Activated T-cell treated with anti-CD3 and anti-CD28 coated beads, Interleukin-2, amount 50 U/mL, for 4 hours (primary cell): ENCODE results near the gene CST4. TPM values are rescaled to one million over a fixed set of nuclear protein-coding genes. Genes with fewer than 3 reads are reported as not detected.
"Not testable (repeated sequence)": the region's sequence is repeated elsewhere in the genome, so short reads cannot be mapped to it uniquely, and the experiment has no call there.

Experiments used
- ATAC-seq, 2 donors: fragments of 200-7000 bp; cut with Tn5 transposase; one replicate each; pipeline ENCODE4 v1.10.0; 2021
- DNase-seq: peaks from one replicate; pipeline ENCODE4 v3.0.0-alpha.2; 2020
- H3K27me3 Mint-ChIP-seq: one replicate; pipeline ENCODE4 v1.8.0; 2021; ENCODE audit warnings: low read depth, mixed read lengths
- H3K36me3 Mint-ChIP-seq: one replicate; pipeline ENCODE4 v1.8.0; 2022; ENCODE audit warnings: mixed read lengths; ENCODE audit not compliant: insufficient read depth
- H3K4me1 Mint-ChIP-seq: one replicate; pipeline ENCODE4 v1.8.0; 2021; ENCODE audit warnings: low read depth, mixed read lengths
- H3K4me3 Mint-ChIP-seq: one replicate; pipeline ENCODE4 v1.8.0; 2021; ENCODE audit warnings: mild to moderate bottlenecking, moderate library complexity, mixed read lengths
- H3K9me3 Mint-ChIP-seq: one replicate; pipeline ENCODE4 v1.8.0; 2021; ENCODE audit warnings: mixed read lengths
- total RNA-seq, 3 donors: library from RNA; stranded (reverse); gene quantifications; one replicate each; pipeline ENCODE4 v1.2.1, GENCODE V29; 2021

The CST4 gene, protein sequence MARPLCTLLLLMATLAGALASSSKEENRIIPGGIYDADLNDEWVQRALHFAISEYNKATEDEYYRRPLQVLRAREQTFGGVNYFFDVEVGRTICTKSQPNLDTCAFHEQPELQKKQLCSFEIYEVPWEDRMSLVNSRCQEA
- not detected for total RNA-seq

DNA sequence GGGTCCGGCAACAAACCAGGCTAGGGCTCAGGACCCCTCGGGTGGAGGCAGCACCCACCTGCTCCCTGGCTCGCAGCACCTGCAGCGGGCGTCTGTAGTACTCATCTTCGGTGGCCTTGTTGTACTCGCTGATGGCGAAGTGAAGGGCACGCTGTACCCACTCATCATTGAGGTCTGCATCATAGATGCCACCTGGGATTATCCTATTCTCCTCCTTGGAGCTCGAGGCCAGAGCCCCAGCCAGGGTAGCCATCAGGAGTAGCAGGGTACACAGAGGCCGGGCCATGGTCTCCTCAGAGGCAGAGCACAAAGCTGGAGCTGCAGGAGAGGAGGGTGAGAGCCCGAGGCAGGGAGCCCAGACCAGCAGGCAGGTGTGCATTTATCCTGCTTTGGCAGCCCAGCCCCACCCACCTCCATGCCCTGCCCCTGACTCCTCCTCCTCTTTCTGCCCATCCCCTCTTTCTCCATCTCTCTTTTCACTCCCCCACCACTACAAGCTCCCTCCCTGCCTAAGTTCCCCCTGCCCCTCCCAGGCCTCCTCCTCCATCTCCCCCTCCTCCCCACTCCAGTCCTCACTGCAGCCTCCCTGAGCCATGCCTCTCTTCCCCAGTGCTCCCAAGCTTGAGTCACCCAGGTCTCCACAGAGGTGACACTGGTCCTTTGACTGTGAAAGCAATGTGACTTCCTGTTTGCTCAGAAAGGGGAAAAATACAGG, at the start of gene CST4:
CST4 (minus strand) TSS at position 355 of the 715 bp plus-strand sequence; CDS start at position 286, 69 bp downstream.
- H3K4me3 Mint-ChIP-seq, result not testable (repeated sequence)

DNA sequence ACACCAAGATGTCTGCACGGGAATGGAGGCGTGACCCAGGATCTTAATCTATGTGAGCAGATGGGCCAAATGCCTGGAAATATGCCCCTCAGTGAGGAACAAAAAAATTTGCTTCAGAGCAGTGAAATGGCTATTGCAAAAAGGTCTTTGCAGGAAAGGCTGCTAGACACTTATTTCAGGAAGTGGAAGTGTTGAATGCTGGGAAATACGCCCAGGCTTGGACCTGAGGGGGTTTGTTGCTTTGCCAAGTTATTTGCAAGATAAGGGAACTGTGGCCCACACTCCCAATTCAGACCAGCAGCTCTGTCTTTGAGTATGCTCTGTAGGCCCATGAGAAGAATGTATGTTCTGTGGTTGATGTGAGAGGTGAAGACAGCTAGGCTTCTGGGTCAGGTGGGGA, 46.6 kb upstream of the CST4 start:
- H3K36me3 Mint-ChIP-seq, H3K9me3 Mint-ChIP-seq, DNase-seq, ATAC-seq, H3K4me1 Mint-ChIP-seq, H3K4me3 Mint-ChIP-seq: not testable (repeated sequence)
- H3K27me3 Mint-ChIP-seq, result peaks cover 13% of the 10 kb centered on the region

More for the DNA sequence above, at the start of gene CST4:
- H3K36me3 Mint-ChIP-seq, ATAC-seq, DNase-seq, H3K9me3 Mint-ChIP-seq, H3K4me1 Mint-ChIP-seq, H3K27me3 Mint-ChIP-seq: not testable (repeated sequence)

DNA sequence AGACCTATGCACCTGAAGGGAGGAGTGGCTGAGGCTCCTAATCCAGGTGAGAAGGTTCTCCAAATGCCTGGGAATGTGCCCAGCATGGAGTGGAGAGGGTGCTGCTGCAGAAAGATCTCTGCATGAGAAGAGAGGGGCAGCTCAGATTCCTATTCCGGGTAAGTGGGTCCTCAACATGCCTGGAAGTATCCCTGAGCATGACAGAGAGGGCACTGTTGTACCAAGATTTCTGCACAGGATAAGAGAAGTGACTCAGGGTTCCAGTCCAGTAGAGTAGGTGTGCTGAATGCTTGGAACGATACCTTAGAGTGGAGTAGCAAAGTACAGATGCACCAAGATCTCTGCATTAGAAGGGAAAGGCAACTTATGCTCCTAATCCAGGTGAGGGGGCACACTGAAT, 46.1 kb upstream of the CST4 start:
- not testable (repeated sequence) for DNase-seq, H3K9me3 Mint-ChIP-seq, ATAC-seq, H3K4me3 Mint-ChIP-seq, H3K4me1 Mint-ChIP-seq, H3K36me3 Mint-ChIP-seq
- peaks cover 13% of the 10 kb centered on the region for H3K27me3 Mint-ChIP-seq

DNA sequence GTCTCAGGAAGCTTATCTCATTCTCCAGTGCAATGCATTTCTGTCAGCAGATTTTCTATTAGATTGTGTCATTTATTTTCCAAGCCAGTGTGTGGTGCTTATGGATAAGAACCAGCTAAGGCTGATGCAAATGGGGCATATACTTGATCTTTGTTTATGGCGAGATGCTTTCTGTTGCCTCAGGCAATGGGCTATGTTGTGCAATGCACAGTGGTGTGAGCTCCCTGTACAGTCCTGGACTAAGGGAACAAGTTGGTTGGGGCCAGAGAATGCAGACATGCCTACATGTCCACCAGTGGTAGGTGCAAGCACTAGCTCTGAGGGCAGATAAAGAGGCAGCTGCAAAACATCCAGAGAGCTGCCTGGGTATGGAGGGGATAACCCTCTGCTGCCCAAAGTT, 45.6 kb upstream of the CST4 start:
- not testable (repeated sequence) for H3K4me3 Mint-ChIP-seq, DNase-seq, H3K9me3 Mint-ChIP-seq, H3K4me1 Mint-ChIP-seq, ATAC-seq, H3K36me3 Mint-ChIP-seq
- H3K27me3 Mint-ChIP-seq, result peaks cover 13% of the 10 kb centered on the region

DNA sequence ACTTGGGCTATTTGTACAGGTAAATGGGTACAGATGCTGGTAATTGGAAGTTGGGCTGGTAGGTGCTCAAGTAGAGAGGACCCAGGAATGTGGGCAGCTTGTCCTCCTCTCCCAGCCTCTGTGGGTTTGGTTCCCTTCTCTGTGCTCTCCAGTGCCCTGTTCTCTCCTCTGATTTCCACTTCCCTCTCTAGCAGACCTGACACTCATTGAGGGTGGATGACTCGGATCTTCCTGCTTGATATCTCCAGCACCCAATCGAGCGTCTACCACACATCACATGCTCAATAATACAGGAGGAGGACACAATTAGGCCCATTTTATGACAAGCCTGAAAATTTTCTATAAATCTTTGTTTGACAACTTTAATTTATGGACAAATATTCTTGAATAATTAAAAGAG, 38.2 kb upstream of the CST4 start:
- no peak for DNase-seq
- Mint-ChIP-seq H3K9me3 (no peaks in the 10 kb centered on the region), H3K36me3 (no peaks in the 10 kb centered on the region), H3K27me3 (peaks cover 13% of the 10 kb centered on the region), H3K4me3 (no peak overlapping the region), H3K4me1 (no peaks in the 10 kb centered on the region)
- no peak for ATAC-seq

DNA sequence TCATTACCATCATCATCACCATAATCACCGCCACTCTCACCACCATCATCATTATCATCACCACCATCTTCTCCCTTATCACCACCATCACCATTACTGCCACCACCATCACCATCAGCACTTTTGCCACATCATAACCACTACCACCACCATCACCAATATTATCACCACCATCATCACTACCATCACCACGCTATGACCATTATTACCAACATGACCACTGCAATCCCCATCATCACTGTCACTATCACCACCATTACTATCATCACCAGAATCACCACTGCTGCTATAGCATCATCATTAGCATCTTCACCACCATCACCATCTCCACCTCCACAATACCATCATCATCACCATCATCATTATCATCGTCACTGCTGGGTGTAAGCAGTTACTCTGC, 36.3 kb upstream of the CST4 start:
- ATAC-seq, result no peak
- no peaks in the 10 kb centered on the region for H3K4me1 Mint-ChIP-seq
- H3K9me3 Mint-ChIP-seq, result no peaks in the 10 kb centered on the region

DNA sequence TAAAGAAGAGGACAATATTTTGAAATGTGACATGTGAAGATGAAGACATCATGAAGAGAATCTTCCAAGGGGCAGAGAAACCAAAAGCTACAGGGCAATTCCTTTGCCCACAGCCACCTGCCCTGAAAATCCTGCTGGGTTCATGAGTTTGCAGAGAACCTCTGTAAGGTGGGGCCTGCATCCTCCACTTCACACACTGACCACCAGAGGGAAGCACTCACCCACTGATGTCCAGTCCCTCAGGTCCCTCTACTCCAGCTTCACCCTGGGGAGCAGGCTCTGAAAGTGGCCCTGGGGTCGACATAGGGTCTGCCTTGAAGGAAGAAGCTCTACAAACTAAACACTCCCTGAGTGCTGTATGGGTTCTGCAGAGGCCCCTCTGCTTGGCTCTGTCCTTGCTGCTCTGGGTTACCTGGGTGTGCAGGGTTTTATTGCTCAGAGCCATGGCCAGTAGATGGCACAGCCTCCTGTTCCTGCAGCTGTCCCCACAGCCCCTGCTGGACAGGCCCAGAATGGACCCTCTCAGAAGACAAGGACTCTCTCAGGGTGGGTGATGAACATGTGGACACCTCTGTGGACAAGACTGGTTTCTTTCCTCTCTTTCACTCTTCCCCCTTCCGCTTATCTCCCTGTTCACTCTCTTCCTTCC, 34.9 kb upstream of the CST4 start:
- not testable (repeated sequence) for H3K4me1 Mint-ChIP-seq, ATAC-seq, H3K9me3 Mint-ChIP-seq, H3K4me3 Mint-ChIP-seq, DNase-seq, H3K36me3 Mint-ChIP-seq
- H3K27me3 Mint-ChIP-seq, result peaks cover 15% of the 10 kb centered on the region

More for the DNA sequence above, 36.3 kb upstream of the CST4 start:
- H3K36me3 Mint-ChIP-seq, result no peaks in the 10 kb centered on the region
- DNase-seq, result no peak
- H3K27me3 Mint-ChIP-seq, result peaks cover 13% of the 10 kb centered on the region
- no peak overlapping the region for H3K4me3 Mint-ChIP-seq

DNA sequence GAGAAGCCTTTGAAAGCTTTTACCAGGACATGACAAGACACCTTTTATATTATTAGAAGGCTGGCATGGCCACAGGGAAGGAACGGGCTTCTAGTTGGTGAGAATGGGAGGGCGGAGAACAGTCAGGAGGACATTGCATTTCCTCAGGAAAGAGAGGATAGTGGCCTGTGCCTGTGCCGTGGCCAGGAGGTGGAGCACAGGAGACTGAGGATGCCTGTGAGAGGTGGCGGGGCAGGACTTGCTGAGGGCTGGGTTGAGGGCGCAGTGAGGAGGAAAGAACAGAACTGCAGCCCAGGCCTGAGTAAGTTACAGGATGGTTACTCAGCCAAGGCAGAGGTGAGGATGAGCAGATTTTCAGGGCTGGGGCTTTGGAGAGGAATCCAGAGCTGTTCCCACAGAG, 34.0 kb upstream of the CST4 start:
- H3K4me3 Mint-ChIP-seq, result not testable (repeated sequence)
- peaks cover 15% of the 10 kb centered on the region for H3K27me3 Mint-ChIP-seq

DNA sequence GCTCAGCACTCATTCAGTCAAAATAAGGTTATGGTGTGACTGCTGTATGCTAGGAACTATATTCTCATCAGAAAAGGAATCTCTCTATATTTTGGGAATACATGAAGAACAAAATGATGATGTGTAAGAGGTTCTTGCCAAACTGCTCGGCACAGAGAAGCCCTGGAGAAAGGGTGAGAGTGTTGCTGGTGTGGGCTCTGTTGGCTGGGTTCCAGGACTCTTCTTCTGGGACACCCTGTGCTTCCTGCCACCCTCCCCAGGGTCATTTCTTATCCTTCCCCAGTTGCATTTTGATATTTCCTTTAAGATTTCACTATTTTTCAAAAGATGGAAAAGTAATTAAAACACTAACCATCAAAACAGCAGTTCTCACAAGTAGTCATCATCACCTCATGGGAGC, 33.1 kb upstream of the CST4 start:
- Mint-ChIP-seq H3K4me3 (no peak overlapping the region), H3K9me3 (no peaks in the 10 kb centered on the region), H3K36me3 (no peaks in the 10 kb centered on the region), H3K27me3 (peaks cover 15% of the 10 kb centered on the region), H3K4me1 (no peaks in the 10 kb centered on the region)
- DNase-seq, result no peak
- ATAC-seq, result no peak

More for the DNA sequence above, 34.0 kb upstream of the CST4 start:
- ATAC-seq, H3K36me3 Mint-ChIP-seq, DNase-seq, H3K9me3 Mint-ChIP-seq, H3K4me1 Mint-ChIP-seq: not testable (repeated sequence)

DNA sequence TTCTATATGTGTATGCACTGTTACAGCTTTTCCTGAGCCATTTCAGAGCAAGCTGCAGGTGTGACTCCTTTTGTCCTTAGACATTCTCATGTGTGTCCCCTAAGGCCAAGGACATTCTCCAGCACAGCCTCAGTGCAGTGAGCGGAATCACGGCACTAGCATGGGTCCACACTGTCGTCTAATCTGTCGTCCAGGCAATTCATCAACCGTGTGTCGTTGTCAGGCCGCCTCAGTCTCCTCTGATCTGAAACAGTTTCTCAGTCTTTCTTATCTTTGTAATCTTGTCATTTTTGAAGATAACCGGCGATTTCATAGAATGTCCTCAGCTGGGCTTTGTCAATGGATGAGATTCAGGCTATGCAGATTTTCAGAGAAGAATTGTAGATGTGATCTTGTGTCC, 30.5 kb upstream of the CST4 start:
- not testable (repeated sequence) for H3K4me1 Mint-ChIP-seq, H3K36me3 Mint-ChIP-seq, ATAC-seq, H3K4me3 Mint-ChIP-seq, DNase-seq, H3K9me3 Mint-ChIP-seq
- peaks cover 15% of the 10 kb centered on the region for H3K27me3 Mint-ChIP-seq

DNA sequence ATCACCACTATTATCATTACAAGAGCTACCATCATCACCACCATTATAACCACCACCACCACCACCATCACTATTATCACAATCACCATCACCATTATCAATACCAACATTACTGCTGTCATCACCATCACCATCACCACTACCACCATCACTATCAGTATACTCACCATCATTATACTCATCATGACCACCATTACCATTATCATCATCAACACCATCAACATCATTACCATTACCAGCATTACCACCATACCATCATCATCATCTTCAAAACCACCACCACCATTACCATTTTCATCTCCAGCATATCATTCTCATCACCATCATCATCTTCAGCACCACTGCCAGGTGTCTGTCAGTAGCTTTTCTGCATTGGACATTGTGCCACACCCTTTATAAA, 22.9 kb upstream of the CST4 start:
- not testable (repeated sequence) for H3K36me3 Mint-ChIP-seq, DNase-seq, H3K9me3 Mint-ChIP-seq, H3K4me3 Mint-ChIP-seq, ATAC-seq, H3K4me1 Mint-ChIP-seq, H3K27me3 Mint-ChIP-seq

DNA sequence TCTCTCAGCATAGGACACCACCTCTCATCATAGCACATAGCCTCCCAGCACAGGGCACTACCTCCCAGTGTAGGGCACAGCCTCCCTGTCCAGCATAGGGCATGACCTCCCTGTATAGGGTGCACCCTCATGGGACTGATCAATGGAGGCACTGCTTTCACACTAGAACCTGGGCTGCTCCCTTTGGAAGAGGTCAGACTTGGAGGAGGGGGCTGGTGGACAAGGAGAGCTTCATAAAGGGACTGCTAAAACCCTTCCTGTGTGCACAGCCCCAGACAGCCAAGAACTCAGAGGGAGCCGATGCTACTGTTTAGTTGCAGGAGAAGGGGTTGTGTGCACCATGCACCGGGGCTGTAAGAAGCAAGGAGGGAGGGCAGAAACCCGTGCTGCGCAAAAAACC, 21.9 kb upstream of the CST4 start:
- peaks cover 5% of the 10 kb centered on the region for H3K27me3 Mint-ChIP-seq
- H3K36me3 Mint-ChIP-seq, result no peaks in the 10 kb centered on the region
- no peak overlapping the region for H3K4me3 Mint-ChIP-seq
- no peaks in the 10 kb centered on the region for H3K9me3 Mint-ChIP-seq
- ATAC-seq (no peak), DNase-seq (no peak)
- no peaks in the 10 kb centered on the region for H3K4me1 Mint-ChIP-seq

DNA sequence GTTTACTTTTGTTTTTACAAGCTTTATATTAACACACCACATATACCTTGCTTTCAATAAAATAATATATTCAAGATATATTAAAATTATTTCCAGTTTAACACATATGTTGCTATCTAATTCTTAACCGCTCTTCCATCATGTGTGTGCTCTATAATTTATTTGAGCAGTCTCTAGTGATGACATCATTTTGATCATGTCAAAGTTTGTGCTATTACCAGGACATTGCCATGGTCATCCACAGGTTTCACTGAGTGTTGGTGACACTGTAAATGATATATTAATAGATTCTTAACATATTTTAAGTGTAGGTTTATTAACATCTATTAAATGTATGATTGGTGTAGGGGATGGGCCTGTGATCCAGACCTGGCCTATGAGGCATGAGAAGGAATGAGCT, 17.1 kb upstream of the CST4 start:
- ATAC-seq (no peak), DNase-seq (no peak)
- H3K4me3 Mint-ChIP-seq, result no peak overlapping the region
- H3K9me3 Mint-ChIP-seq, result no peaks in the 10 kb centered on the region
- H3K36me3 Mint-ChIP-seq, result no peaks in the 10 kb centered on the region
- H3K27me3 Mint-ChIP-seq, result peaks cover 5% of the 10 kb centered on the region
- no peaks in the 10 kb centered on the region for H3K4me1 Mint-ChIP-seq

DNA sequence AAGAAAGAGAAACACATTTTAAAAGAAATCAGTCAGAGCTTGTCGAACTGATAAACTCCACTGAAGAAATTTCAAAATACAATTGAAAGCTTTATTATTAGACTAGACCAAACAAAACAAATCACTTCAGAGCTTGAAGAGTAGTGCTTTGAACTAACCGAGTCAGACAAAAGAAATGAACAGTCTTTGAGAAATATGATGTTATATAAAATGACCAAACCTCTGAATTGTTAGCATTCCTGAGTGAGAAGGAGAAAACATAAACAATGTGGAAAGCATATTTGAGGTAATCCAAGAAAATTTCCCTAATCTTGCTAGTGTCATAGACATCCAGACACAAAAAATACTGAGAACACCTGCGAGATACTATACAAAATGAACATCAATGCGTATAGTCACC, 13.2 kb upstream of the CST4 start:
- Mint-ChIP-seq H3K4me1 (no peaks in the 10 kb centered on the region), H3K36me3 (no peaks in the 10 kb centered on the region), H3K27me3 (peaks cover 5% of the 10 kb centered on the region), H3K4me3 (no peak overlapping the region), H3K9me3 (no peaks in the 10 kb centered on the region)
- DNase-seq (no peak), ATAC-seq (no peak)

DNA sequence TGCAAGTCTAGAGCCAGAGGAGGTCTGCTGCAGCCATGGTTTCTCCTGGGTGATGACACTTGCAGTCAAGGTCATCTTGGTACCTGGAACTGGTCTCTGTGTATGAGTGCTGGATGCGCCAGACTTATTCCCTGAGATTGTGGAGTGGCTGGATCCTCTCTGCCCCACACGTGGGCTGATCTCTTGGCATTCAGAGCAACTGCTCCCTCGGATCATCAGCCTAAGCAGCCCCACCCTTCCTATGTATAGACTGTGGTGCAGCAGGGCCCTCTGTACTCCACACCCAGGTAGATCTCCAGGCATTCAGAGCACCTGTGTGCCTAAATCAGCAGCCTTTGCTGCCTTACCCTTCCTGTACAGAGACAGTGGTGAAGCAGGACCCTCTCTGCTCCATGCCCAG, 12.1 kb upstream of the CST4 start:
- no peaks in the 10 kb centered on the region for H3K9me3 Mint-ChIP-seq

More for the DNA sequence above, 12.1 kb upstream of the CST4 start:
- Mint-ChIP-seq H3K36me3 (no peaks in the 10 kb centered on the region), H3K4me1 (no peaks in the 10 kb centered on the region), H3K4me3 (no peak overlapping the region), H3K27me3 (no peaks in the 10 kb centered on the region)
- DNase-seq, result no peak
- ATAC-seq, result no peak
